Measurements from ENCODE around the gene PGAP2.
"Not testable (repeated sequence)": the region's sequence is repeated elsewhere in the genome, so short reads cannot be mapped to it uniquely, and the experiment has no call there.

The PGAP2 gene

DNA sequence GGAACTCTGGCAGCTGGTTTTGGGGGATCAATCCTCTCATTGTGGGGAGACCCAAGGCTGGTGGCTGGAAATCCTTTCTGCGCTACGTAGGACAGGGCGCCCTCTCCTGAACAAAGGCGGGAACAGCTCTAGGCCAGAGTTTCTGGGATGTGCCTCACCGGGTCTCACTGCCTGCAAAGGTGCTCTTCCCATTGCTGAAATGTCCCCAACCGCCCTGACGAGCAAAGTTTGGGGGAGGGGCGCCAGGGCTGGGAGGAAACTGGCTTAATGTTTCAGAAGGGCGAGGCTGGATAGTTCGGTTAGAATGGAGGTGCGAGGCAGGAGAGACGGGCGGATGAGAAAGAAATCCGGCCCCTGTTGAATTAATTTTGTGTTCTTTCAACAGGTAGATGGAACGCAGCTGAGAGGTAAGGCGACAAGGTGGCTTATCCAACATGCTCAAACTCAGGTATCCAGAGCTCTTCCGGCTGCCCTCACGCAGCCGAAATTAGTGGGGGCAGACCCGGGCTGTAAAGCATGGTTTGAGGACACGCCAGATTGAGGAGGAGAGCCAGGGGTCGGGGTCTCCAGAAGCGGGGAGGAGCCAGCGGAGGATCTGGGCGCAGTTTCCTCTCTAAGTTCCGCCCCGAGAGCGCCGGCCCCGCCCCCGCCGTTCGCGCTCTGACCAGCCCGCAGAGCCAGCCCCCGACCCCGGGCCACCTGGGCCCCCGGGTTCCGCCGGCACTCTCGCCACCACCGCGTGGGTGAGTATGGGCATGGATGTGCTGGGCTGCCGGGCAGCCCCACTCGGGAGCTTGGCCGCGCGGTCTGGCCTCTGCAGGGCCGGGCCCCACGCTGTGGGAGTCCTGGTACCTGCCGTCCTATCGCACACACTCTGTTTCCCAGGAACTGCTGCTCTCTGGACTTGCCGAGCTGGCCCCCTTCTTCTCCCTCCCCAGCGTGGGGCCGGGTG, at the start of gene PGAP2:
Gene PGAP2 (plus strand): TSS at position 652 of the 952 bp plus-strand sequence. CDS start 2,700 bp downstream, outside the sequence.
- peak in 1 of 2 donors; percentile 51 for DNase-seq

GRCh38 chr11:3764266-3764665, 44.1 kb upstream of the PGAP2 start:
- DNase-seq = no peak

DNA sequence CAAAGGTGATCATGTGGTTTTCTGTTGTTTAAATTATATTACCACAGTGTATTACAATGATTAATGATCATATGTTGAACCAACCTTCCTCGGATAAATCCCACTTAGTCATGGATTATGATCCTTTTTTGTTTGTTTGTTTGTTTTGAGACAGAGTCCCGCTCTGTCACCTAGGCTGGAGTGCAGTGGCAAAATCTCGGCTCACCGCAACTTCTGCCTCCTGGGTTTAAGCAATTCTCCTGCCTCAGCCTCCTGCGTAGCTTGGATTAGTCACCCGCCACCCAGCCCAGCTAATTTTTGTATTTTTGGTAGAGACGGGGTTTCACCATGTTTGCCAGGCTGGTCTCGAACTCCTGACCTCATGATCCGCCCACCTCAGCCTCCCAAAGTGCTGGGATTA, 41.5 kb upstream of the PGAP2 start:
- not testable (repeated sequence) for DNase-seq

- DNase-seq = no peak
These were observed 40.8 kb upstream of the PGAP2 start for GRCh38 chr11:3767536-3767935.

DNA sequence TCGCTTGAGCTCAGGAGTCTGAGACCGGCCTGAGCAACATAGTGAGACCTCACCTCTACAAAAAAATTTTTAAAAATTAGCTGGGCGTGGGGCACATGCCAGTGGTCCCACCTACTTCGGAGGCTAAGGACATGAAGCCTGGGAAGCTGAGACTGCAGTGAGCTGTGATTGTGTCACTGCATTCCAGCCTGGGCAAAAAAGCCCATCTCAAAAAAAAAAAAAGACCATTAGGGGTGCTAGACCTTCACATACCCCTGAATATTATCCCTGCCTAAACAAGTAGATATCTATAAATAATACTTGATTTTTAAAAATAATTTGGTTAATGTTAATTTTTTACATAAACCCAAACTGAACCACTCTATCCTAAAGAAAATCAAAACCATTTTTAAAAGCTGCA, 35.2 kb upstream of the PGAP2 start:
- DNase-seq = no peak

DNA sequence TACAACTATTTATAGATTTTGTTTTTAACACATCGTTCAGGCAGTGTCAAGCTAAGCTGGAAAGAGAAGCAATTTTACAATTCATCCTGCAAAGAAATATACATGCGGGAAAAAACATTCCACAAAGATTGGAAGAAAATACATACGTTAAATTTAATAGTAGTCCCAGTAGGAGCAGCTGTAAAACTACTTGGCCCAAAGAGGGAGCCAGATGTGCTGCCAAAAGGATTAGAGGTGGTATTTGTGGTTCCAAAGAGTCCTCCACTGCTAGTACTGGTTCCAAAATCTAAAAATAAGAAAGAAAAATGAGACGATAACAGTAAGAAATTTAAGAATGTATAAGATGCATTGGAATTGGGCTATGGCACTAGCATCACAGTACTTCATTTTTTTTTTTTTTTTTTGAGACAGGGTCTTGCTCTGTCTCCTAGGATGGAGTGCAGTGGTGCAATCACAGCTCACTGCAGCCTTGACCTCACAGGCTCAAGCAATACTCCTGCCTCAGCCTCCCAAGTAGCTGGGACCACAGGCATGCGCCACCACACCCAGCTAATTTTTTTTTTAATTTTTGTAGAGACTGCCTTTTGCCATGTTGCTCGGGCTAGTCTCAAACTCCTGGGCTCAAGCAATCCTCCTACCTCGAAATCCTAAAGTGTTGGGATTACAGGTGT, 32.5 kb upstream of the PGAP2 start:
- no peak for DNase-seq

- DNase-seq = peak in 1 of 2 donors; percentile 67
These were observed 26.9 kb upstream of the PGAP2 start for GRCh38 chr11:3781423-3781822.

DNA sequence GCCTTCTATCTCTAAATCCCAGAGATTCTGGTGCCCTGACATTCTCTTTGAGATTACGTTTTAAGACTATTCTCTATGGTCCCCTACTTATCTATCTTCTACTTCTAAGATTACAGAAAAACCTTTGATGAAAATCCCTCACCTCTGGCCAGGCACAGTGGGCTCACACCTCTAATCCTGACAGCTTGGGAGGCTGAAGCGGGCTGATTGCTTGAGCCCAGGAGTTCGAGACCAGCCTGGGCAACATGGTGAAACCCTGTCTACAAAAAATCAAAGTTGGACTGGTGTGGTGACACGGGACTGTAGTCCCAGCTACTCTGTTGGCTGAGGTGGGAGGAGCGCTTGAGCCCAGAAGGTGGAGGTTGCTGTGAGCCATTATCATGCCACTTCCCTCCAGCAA, 25.4 kb upstream of the PGAP2 start:
- no peak for DNase-seq

GRCh38 chr11:3783611-3784010, 24.7 kb upstream of the PGAP2 start:
- no peak for DNase-seq

- DNase-seq = no peak
These were observed 21.5 kb upstream of the PGAP2 start for GRCh38 chr11:3786781-3787428.

- not testable (repeated sequence) for DNase-seq
These were observed 14.0 kb upstream of the PGAP2 start for GRCh38 chr11:3794387-3794786.

- DNase-seq = no peak
These were observed 13.0 kb upstream of the PGAP2 start for GRCh38 chr11:3795131-3796001.

DNA sequence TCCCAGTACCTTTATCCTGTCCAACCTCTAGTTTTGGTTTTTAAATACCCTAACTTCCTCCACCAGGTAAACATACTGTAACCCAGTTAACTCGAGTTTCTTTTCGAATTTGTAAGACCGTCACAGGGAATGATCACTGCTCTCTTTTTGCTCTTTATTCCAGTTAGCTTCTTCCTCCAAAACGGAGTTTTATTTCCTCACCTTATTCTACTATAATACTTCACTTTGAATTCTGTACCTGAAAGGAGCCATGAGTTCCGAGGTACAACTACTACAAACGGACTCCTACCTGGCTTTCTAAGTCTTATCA, 12.4 kb upstream of the PGAP2 start:
- DNase-seq = no peak

DNA sequence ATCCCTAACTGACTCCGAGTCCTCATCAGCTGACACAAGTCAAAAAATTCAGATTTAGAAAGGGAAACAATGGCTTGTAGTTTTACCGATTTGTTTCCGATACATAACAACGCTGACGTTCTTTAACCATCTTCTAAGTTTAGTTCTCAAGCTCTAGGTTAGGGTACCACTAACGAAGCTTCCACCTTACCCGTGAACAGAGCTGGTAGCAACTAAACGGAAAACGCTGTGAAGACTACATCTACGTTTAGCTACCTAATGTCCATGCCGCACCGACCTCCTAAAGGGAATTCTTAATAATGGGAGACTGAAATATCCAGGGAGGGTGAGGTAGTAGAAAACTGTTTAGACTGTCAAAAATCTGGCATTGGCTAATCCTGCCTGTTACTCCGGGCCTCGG, 12.0 kb upstream of the PGAP2 start:
- DNase-seq = no peak

DNA sequence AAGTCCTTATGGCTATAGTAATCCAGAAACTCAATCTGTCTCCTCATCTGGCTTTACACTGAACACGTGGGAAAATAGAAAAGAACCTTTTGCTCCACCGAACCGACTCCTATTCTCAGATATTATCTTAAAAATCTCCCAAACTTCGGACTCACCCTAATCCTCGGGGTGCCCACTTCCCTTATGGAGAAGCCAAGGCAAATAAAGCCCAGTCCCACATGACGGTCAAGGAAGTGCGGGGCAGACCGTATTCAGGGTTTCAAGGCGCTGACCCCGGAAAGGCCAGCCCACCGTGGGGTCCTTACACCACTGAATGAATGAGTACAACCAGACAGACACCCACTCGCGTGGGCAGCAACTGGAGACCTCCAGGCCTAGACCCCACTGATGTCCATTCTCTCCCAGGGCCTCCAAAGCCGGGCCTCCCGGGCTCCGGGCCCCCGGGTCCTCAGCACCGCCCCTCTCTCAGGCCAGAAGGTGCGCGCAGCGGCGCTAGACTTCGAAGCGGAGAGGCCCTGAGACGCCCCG, 11.5 kb upstream of the PGAP2 start:
- no peak for DNase-seq

DNA sequence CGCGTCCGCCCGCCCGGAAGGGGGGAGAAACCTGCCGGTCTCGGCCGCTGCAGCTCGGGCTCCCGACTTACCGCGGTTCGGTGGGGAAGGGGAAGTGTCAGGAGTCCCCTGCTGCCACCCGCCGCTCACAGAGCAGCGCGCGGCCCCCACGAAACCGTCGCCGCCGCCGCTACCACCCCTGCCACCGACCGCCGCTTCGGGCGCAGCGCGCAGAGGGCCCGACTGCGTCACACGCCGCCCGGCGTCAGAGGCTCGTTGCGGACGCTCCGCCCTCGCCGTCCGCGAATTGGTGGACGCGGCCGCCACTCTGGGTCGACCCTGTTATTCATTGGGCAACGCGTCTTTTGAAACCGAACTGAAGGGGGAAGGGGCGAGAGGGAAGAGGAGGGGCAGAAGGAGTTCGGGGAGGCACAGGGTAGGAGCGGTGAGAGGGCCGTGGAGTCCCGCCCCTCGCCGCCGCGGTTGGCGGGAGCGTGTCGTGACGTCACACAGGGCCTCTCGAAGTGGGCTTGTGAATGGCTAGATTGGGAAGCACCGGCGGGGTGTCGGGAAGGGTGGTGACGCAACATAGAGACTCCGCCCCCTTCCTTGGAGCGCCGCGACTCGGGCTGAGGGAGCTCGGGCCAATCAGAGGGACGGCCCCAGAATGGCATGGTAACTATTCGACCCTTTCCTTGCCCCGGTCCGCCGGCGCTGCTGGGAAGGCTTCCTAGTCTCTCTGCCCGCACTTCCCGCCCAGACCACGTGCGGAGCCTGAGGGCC, 10.8 kb upstream of the PGAP2 start, which contains the start of gene NUP98:
Gene NUP98 (minus strand): TSS at position 226 of the 762 bp plus-strand sequence. CDS start 15,437 bp downstream, outside the sequence.
- peak; percentile 95 to 100 for DNase-seq

GRCh38 chr11:3799143-3799542, 9.2 kb upstream of the PGAP2 start:
- no peak for DNase-seq

GRCh38 chr11:3799873-3800272, 8.5 kb upstream of the PGAP2 start:
- DNase-seq = no peak

DNA sequence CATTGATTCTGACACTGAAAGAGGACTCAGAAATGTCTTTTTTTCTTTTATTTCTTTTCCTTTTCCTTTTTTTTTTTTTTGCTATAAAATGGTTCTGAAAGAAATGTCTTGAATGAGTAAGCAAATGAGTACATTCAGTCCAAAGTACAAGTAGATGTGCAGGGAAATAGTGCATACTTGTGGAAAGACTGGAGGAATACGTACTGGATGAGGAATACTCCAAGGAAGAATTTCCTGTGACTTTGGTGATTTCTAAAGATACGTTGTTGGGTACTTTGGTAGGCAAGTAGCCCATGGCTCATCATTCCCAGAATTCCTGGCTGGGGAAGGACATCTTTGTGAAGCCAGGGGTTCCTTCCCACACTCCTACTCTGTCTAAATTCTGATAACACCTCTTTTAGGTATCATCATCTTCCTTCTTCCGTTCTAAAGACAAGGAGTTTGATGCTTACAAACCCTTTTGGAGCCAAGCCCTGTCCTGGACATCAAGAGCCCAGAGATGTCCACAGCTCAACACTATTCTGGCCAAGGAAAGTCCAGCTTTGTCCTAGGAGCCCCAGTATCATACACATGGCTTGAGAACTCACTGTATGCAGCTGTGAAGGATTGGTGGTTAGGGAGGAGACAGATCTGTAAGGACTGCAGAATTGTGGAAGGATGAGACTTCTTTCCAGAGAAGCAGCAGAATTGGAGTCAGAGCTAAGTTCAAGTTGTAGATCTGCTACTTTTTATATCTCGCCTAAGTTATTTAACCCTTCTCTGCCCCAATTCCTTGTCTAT, 6.2 kb upstream of the PGAP2 start:
- DNase-seq = no peak

DNA sequence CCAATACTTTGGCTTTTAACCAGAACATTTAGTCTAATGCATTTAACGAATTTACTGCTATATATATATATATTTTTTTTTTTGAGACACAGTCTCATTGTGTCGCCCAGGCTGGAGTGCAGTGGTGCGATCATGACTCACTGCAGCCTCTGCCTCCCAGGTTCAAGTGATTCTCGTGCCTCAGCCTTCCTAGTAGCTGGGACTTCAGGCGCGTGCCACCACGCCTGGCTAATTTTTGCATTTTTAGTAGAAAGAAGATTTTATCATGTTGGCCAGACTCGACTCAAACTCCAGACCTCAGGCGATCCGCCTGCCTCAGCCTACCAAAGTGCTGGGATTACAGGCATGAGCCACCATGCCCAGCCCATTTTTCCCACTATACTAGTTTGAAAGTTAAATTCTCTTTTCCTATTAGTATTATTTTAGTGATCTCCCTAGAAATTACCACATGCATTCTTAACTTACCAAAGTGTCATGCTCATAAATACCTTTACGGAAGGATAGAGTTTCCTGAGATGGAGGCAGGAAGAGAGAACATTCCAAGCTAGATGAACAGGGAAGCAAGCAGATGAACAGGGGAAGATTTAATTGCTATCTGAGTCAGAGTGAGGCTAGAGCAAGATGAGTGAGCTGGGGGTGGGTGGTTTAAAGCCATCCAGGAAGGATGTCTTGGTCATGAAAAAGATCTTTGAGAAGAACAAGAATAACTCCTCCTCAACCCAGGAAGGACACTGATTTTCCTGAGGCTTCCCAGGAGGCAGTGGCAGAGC, 4.4 kb upstream of the PGAP2 start:
- no peak for DNase-seq
